Stomach smooth muscle (tissue), 2 donors: Measurements from ENCODE around the gene BAD.

Source experiments
- H3K27ac ChIP-seq: one replicate; pipeline ENCODE4 v1.7.0; 2013; ENCODE audit warnings: mild to moderate bottlenecking, low read length, inconsistent platforms
- H3K27me3 ChIP-seq, 2 donors: one replicate each; pipeline ENCODE4 v1.7.0; 2013; ENCODE audit warnings: low read length in 2 of 2; ENCODE audit not compliant: insufficient read depth in 2 of 2, control insufficient read depth in 1 of 2
- H3K36me3 ChIP-seq, 2 donors: one replicate each; pipeline ENCODE4 v1.7.0; 2013; ENCODE audit warnings: low read length in 2 of 2; ENCODE audit not compliant: control insufficient read depth in 2 of 2, insufficient read depth in 2 of 2
- H3K4me1 ChIP-seq: one replicate; pipeline ENCODE4 v1.7.0; 2013; ENCODE audit warnings: low read length; ENCODE audit not compliant: control insufficient read depth, insufficient read depth
- H3K4me3 ChIP-seq, 2 donors: one replicate each; pipeline ENCODE4 v1.7.0; 2013; ENCODE audit warnings: low read length in 2 of 2
- H3K9ac ChIP-seq, 2 donors: one replicate each; pipeline ENCODE4 v1.7.0; 2013; ENCODE audit warnings: low read length in 2 of 2, mild to moderate bottlenecking in 1 of 2
- H3K9me3 ChIP-seq, 2 donors: one replicate each; pipeline ENCODE4 v1.7.0; 2013; ENCODE audit warnings: low read length in 2 of 2; ENCODE audit not compliant: control insufficient read depth in 2 of 2
- donor health status: healthy.
- donor health status: Pancreatic carcinoma.

Gene BAD

GRCh38 chr11:64223001-64223651 lies 61.3 kb downstream of the BAD start:
- Histone ChIP-seq H3K27me3 (no peaks in the 10 kb centered on the region), H3K9ac (no peak overlapping the region), H3K4me1 (peaks cover 28% of the 10 kb centered on the region), H3K36me3 (peaks cover 0 to 9% of the 10 kb centered on the region in 2 donors), H3K4me3 (no peak overlapping the region), H3K9me3 (no peaks in the 10 kb centered on the region), H3K27ac (no peak overlapping the region)

- Histone ChIP-seq H3K27me3 (no peaks in the 10 kb centered on the region), H3K4me3 (no peak overlapping the region), H3K9ac (no peak overlapping the region), H3K36me3 (peaks cover 0 to 9% of the 10 kb centered on the region in 2 donors), H3K27ac (no peak overlapping the region), H3K4me1 (peaks cover 27% of the 10 kb centered on the region), H3K9me3 (no peaks in the 10 kb centered on the region)
Observed at GRCh38 chr11:64222651-64223000, 61.8 kb downstream of the BAD start.

- no peak overlapping the region for H3K9ac ChIP-seq
- no peaks in the 10 kb centered on the region for H3K27me3 ChIP-seq
- H3K9me3 ChIP-seq, result no peaks in the 10 kb centered on the region
- no peak overlapping the region for H3K27ac ChIP-seq
- H3K4me3 ChIP-seq, result no peak overlapping the region
- H3K4me1 ChIP-seq, result peaks cover 14% of the 10 kb centered on the region
- peaks cover 0 to 9% of the 10 kb centered on the region in 2 donors for H3K36me3 ChIP-seq
Observed at GRCh38 chr11:64220798-64221197, 63.7 kb downstream of the BAD start.

- no peak overlapping the region for H3K4me3 ChIP-seq
- H3K9ac ChIP-seq, result no peak overlapping the region
- H3K4me1 ChIP-seq, result peaks cover 8% of the 10 kb centered on the region
- no peaks in the 10 kb centered on the region for H3K27me3 ChIP-seq
- H3K36me3 ChIP-seq, result peaks cover 0 to 9% of the 10 kb centered on the region in 2 donors
- H3K27ac ChIP-seq, result no peak overlapping the region
- H3K9me3 ChIP-seq, result no peaks in the 10 kb centered on the region
Observed at GRCh38 chr11:64220271-64220670, 64.2 kb downstream of the BAD start.
